ENCODE measurements around the gene LYVE1.

The LYVE1 gene

GRCh38 chr11:10519630-10520029 lies 48.8 kb downstream of the LYVE1 start:
- no peak for DNase-seq

GRCh38 chr11:10518891-10519290 lies 49.6 kb downstream of the LYVE1 start:
- DNase-seq: no peak

- no peak for DNase-seq
These were observed 50.3 kb downstream of the LYVE1 start for GRCh38 chr11:10518123-10518522.

- no peak for DNase-seq
These were observed 53.0 kb downstream of the LYVE1 start for GRCh38 chr11:10515418-10515817.

- no peak for DNase-seq
These were observed 53.8 kb downstream of the LYVE1 start for GRCh38 chr11:10514709-10515108.

- no peak for DNase-seq
These were observed 54.3 kb downstream of the LYVE1 start for GRCh38 chr11:10514202-10514601.

GRCh38 chr11:10511181-10511621 lies 57.3 kb downstream of the LYVE1 start:
- DNase-seq: no peak

Measured in CD4-positive, alpha-beta T cell treated with Interleukin-4 for 1 hour (primary cell).